Measurements from ENCODE around the gene ZFAND5. TPM values are rescaled to one million over a fixed set of nuclear protein-coding genes. Genes with fewer than 3 reads are reported as not detected.

Gene ZFAND5
- total and polyA plus RNA-seq, 2 of the 13 experiments (the other 11 are each of a cell fraction or from before 2014, with no cell fraction given) = 53.4 to 60.2 TPM

DNA sequence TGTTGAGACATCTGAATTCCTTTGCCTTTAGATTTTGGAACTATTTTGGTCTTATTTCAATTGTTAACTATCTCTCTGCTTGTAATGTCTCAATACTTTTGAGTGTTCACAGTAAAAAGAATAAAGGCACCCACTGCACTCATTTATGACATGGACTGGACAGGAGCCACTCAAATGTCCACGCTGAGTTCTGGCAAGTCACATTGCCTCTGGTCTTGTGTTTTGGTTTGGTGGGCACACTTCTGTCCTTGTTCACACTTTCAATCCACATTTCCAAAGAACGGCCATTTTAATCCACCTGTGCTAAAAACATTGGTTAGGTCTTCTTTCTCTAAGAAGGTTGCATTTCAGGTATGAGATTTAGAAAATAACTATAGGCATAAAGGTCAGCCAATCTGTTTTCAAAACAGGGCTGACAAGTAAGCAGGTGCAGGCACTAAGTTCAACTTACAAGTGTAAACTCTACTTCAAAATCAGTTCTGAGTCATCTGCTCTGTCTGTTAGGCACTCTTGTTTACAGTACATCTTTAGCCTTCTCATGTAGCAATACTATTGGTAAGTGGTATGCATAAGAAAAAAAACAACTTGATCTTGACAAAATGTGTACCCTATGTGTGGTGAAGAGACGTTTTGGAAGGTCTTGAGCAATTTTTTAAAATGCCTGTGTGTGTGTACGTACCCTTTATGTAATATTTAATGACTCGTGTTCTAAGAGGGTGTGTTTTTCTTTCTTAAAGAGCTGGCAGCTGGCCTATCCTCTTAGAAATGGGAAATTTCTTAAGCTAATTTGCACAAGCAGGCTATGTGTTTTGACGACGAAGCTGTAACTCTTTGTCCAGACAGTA lies 31.5 kb upstream of the ZFAND5 start (continued):
- TF ChIP-seq, protein P1, sequence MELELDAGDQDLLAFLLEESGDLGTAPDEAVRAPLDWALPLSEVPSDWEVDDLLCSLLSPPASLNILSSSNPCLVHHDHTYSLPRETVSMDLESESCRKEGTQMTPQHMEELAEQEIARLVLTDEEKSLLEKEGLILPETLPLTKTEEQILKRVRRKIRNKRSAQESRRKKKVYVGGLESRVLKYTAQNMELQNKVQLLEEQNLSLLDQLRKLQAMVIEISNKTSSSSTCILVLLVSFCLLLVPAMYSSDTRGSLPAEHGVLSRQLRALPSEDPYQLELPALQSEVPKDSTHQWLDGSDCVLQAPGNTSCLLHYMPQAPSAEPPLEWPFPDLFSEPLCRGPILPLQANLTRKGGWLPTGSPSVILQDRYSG (CRISPR knock-in tag; IDR thresholded peaks at IDR 0.05) = no peak
- TF ChIP-seq, protein P2, sequence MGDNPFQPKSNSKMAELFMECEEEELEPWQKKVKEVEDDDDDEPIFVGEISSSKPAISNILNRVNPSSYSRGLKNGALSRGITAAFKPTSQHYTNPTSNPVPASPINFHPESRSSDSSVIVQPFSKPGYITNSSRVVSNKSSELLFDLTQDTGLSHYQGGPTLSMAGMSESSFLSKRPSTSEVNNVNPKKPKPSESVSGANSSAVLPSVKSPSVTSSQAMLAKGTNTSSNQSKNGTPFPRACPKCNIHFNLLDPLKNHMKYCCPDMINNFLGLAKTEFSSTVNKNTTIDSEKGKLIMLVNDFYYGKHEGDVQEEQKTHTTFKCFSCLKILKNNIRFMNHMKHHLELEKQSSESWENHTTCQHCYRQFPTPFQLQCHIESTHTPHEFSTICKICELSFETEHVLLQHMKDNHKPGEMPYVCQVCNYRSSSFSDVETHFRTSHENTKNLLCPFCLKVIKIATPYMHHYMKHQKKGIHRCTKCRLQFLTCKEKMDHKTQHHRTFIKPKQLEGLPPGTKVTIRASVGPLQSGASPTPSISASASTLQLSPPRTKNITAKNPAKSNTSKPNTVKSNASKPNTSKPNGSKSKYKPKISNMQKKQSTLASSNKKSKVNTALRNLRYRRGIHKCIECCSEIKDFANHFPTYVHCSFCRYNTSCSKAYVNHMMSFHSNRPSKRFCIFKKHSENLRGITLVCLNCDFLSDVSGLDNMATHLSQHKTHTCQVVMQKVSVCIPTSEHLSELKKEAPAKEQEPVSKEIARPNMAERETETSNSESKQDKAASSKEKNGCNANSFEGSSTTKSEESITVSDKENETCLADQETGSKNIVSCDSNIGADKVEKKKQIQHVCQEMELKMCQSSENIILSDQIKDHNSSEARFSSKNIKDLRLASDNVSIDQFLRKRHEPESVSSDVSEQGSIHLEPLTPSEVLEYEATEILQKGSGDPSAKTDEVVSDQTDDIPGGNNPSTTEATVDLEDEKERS (CRISPR knock-in tag; IDR thresholded peaks at IDR 0.05) = no peak
- TF ChIP-seq TMF1 (CRISPR knock-in tag; IDR thresholded peaks at IDR 0.05; ENCODE audit: low read depth) (no peak), SAP130 (CRISPR knock-in tag; IDR thresholded peaks at IDR 0.05; ENCODE audit: low read depth) (peak; percentile 50; the same call in 1 of the 2 replicates), FOXA3 (CRISPR knock-in tag; IDR thresholded peaks at IDR 0.05) (peak; percentile 95), MTF2 (CRISPR knock-in tag; IDR thresholded peaks at IDR 0.05; ENCODE audit: borderline replicate concordance) (no peak), FLYWCH1 (CRISPR knock-in tag; IDR thresholded peaks at IDR 0.05) (no peak), ZNF160 (CRISPR knock-in tag; IDR thresholded peaks at IDR 0.05) (no peak), ZNF883 (CRISPR knock-in tag; IDR thresholded peaks at IDR 0.05; ENCODE audit: not compliant biosample characterization) (no peak), PHF20 (CRISPR knock-in tag; IDR thresholded peaks at IDR 0.05) (no peak), ZNF496 (CRISPR knock-in tag; IDR thresholded peaks at IDR 0.05; ENCODE audit: insufficient replicate concordance) (no peak), MED1 (CRISPR knock-in tag; IDR thresholded peaks at IDR 0.05) (peak; percentile 30; the same call in 1 of the 2 replicates), U2AF1 (optimal IDR thresholded peaks at IDR 0.05; ENCODE audit: low read depth, low read length) (no peak), SRSF9 (IDR thresholded peaks at IDR 0.05; ENCODE audit: borderline replicate concordance, insufficient read depth, low read depth, low read length, poor library complexity, severe bottlenecking) (no peak)
- TF ChIP-seq, protein P3, sequence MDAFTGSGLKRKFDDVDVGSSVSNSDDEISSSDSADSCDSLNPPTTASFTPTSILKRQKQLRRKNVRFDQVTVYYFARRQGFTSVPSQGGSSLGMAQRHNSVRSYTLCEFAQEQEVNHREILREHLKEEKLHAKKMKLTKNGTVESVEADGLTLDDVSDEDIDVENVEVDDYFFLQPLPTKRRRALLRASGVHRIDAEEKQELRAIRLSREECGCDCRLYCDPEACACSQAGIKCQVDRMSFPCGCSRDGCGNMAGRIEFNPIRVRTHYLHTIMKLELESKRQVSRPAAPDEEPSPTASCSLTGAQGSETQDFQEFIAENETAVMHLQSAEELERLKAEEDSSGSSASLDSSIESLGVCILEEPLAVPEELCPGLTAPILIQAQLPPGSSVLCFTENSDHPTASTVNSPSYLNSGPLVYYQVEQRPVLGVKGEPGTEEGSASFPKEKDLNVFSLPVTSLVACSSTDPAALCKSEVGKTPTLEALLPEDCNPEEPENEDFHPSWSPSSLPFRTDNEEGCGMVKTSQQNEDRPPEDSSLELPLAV (CRISPR knock-in tag; conservative IDR thresholded peaks at IDR 0.05; ENCODE audit: low read depth) = no peak
- TF ChIP-seq, protein P4, sequence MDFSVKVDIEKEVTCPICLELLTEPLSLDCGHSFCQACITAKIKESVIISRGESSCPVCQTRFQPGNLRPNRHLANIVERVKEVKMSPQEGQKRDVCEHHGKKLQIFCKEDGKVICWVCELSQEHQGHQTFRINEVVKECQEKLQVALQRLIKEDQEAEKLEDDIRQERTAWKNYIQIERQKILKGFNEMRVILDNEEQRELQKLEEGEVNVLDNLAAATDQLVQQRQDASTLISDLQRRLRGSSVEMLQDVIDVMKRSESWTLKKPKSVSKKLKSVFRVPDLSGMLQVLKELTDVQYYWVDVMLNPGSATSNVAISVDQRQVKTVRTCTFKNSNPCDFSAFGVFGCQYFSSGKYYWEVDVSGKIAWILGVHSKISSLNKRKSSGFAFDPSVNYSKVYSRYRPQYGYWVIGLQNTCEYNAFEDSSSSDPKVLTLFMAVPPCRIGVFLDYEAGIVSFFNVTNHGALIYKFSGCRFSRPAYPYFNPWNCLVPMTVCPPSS (IDR thresholded peaks at IDR 0.05) = no peak
- TF ChIP-seq, protein P5, sequence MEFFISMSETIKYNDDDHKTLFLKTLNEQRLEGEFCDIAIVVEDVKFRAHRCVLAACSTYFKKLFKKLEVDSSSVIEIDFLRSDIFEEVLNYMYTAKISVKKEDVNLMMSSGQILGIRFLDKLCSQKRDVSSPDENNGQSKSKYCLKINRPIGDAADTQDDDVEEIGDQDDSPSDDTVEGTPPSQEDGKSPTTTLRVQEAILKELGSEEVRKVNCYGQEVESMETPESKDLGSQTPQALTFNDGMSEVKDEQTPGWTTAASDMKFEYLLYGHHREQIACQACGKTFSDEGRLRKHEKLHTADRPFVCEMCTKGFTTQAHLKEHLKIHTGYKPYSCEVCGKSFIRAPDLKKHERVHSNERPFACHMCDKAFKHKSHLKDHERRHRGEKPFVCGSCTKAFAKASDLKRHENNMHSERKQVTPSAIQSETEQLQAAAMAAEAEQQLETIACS (CRISPR knock-in tag; IDR thresholded peaks at IDR 0.05) = no peak
- TF ChIP-seq, protein P6, sequence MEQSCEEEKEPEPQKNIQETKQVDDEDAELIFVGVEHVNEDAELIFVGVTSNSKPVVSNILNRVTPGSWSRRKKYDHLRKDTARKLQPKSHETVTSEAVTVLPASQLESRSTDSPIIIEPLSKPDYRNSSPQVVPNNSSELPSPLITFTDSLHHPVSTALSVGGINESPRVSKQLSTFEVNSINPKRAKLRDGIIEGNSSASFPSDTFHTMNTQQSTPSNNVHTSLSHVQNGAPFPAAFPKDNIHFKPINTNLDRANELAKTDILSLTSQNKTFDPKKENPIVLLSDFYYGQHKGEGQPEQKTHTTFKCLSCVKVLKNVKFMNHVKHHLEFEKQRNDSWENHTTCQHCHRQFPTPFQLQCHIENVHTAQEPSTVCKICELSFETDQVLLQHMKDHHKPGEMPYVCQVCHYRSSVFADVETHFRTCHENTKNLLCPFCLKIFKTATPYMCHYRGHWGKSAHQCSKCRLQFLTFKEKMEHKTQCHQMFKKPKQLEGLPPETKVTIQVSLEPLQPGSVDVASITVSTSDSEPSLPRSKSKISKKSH (CRISPR knock-in tag; IDR thresholded peaks at IDR 0.05; ENCODE audit: borderline replicate concordance) = no peak

All from HepG2 (cell line).